Measurements from ENCODE around the gene BPIFB3. TPM values are rescaled to one million over a fixed set of nuclear protein-coding genes. Genes with fewer than 3 reads are reported as not detected.

Gene BPIFB3, protein sequence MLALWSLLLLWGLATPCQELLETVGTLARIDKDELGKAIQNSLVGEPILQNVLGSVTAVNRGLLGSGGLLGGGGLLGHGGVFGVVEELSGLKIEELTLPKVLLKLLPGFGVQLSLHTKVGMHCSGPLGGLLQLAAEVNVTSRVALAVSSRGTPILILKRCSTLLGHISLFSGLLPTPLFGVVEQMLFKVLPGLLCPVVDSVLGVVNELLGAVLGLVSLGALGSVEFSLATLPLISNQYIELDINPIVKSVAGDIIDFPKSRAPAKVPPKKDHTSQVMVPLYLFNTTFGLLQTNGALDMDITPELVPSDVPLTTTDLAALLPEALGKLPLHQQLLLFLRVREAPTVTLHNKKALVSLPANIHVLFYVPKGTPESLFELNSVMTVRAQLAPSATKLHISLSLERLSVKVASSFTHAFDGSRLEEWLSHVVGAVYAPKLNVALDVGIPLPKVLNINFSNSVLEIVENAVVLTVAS
- not detected in 2 replicates for total RNA-seq

DNA sequence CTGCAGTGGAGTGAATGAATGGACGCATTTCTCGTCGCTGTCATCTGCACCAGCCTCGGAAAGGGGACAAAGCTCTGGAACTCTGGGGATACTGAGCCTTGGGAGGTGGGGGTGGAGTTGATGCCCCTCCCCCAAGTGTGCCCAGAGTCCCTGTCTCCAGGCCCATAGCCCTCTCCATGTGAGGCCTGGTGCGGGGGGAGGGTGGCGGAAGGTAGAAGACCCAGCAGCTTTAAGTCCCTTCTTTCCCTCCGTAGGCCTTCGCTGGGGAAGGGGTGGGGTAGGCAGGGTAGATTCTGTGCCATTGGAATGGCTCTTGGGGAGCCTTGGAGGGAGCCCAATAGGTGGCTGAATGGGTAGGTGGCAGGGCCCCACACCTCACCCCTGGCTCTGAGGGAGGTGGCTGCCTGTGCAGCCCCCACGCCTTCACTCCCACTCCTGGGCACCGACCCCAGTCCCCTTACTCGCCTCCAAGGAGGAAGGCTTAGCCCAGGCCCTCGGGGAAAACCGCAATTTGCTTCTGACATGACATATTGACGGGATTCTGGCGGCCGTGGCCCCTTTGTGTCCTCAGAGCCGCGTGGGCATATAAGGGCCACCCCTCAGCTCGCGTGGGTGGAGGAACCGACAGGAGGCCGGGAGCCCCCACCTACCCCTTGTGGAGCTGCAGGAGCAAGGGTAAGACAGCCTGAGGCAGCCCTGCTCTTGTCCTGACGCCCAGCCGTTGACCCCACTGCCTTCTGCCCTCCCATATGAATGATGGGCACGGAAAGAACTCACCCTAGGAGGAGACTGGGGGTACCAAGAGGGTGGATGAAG is at the start of gene BPIFB3:
TSS of gene BPIFB3 (plus strand) at position 613 of the 816 bp plus-strand sequence. CDS start 1,533 bp downstream, outside the sequence.
- no peak for DNase-seq (ENCODE audit: low read depth)

DNA sequence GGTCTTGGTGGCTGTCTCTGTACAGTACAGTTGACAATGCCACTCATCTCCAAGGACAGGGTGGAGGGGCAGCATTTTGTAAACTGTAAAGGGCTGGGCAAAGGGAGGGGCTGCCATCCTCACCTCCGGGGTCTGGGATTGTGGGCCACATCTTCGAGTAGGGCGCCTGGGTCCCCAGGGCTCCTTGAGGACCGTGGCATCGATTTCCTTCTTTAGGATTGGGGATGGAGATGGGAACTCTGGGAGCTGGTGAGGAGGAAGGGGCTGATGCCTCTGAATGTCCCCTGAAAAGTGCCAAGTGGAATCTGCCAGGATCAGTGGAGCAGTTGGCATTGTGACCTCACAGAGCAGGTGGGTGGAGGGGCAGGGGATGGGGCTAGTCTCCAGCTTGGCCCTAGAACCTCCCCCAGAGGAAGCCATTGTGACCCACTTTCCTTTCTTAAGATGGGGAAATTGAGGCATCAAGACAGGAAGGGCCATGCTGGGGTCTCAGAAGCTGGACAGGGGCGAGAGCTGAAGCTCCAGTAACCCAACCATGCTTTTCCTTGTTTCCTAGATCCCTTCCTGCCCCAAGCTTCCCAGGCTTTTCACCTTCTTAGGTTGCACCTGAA is 49.5 kb upstream of the BPIFB3 start, which contains the start of gene SUN5:
TSS of gene SUN5 (minus strand) at position 293 of the 611 bp plus-strand sequence. CDS start at position 200, 93 bp downstream.
- no peak for DNase-seq (ENCODE audit: low read depth)

GRCh38 chr20:33005132-33005566 is 48.6 kb upstream of the BPIFB3 start:
- no peak for DNase-seq (ENCODE audit: low read depth)

GRCh38 chr20:33005908-33006775 is 47.6 kb upstream of the BPIFB3 start:
- DNase-seq (ENCODE audit: low read depth) = no peak

- no peak for DNase-seq (ENCODE audit: low read depth)
Measured at GRCh38 chr20:33006776-33007375, 46.8 kb upstream of the BPIFB3 start.

DNA sequence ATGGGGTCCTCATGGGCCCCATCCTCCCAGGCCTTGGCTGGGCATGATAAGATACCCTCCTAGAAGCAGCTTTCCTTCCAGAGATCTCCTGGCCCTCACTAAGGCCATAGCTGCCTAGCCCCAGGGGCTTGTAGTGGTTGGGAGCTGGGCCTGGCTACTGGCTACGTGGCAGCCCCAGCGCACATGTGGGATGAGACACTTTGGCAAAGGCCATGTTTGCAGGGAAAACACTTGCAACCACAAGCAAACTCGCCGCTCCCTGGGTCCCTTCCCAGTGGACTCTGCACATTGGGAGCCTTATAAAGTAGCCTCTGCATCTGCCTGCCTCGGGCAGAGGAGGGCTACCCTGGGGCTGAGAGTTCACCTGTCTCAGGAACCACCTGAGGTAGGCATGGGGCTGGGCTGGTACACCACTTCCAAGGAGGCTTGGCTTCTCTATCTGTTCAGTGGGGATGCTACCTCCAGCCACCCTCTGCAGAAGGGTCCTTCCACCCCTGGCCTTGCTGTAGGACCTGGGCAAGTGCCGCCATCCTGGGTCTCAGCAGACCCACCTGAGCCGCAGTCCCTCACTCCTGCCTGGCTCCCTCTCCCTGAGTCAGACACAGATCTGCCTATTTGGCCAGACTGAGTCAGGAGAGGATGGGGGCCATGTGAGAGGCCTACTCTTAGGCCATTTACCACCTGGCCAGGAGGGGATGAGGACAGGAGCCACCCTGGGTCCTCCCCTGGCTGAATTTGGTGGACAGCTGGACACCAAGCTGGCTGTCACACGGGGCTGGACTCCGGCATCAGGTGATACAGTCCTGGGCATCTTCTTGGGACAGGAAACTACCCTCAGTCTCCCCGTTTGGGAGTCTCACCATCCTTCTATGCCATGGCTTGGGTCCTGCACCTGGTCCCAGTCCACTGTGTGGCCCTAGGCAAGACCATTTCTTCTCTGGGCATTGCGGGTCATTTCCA is 46.0 kb upstream of the BPIFB3 start, which contains the start of gene BPIFB2:
TSS of gene BPIFB2 (plus strand) at position 329 of the 960 bp plus-strand sequence. CDS start 871 bp downstream, outside the sequence.
- DNase-seq (ENCODE audit: low read depth) = no peak

GRCh38 chr20:33008336-33009213 is 45.1 kb upstream of the BPIFB3 start:
- DNase-seq (ENCODE audit: low read depth) = no peak

GRCh38 chr20:33009214-33010132 is 44.2 kb upstream of the BPIFB3 start:
- DNase-seq (ENCODE audit: low read depth) = no peak

- DNase-seq (ENCODE audit: low read depth) = no peak
Measured at GRCh38 chr20:33010133-33010504, 43.6 kb upstream of the BPIFB3 start.

DNA sequence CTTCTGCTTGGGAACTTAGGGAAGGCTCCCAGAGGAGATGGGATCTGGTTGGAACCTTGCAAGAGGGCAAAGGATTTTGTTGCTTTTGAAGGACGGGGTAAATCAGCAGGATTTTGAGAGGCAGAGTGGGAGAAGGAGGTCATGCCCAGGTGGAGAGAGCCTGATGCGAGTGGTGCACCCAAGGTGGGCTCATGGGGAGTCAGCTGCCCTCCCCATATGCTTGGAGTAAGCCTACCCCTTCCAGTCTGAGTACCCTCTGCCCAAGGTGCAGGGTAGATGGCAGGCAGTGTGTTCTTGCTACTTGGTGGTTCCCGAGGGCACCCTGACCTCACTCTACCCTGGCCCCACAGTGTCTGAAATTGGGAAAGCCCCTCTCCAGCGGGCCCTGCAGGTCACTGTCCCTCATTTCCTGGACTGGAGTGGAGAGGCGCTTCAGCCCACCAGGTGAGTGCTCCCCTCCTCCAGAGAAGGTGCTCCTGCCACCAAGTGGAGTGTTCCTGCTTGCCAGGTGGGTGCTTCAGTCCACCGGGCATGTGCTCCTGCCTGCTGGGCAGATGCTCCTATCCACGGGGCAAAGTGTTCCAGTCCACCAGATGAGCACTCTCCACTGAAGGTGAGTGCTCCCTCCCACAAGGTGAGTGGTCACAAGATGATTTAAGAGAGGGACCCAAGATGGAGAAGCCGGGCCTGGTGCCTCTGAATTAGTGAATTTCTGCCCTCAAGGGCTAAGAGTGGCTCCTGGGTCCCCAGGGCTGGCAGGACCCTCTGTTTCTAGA is 42.8 kb upstream of the BPIFB3 start:
- DNase-seq (ENCODE audit: low read depth) = no peak

- DNase-seq (ENCODE audit: low read depth) = no peak
Measured at GRCh38 chr20:33012327-33013189, 41.1 kb upstream of the BPIFB3 start.

- DNase-seq (ENCODE audit: low read depth) = no peak
Measured at GRCh38 chr20:33013701-33014326, 39.9 kb upstream of the BPIFB3 start.

DNA sequence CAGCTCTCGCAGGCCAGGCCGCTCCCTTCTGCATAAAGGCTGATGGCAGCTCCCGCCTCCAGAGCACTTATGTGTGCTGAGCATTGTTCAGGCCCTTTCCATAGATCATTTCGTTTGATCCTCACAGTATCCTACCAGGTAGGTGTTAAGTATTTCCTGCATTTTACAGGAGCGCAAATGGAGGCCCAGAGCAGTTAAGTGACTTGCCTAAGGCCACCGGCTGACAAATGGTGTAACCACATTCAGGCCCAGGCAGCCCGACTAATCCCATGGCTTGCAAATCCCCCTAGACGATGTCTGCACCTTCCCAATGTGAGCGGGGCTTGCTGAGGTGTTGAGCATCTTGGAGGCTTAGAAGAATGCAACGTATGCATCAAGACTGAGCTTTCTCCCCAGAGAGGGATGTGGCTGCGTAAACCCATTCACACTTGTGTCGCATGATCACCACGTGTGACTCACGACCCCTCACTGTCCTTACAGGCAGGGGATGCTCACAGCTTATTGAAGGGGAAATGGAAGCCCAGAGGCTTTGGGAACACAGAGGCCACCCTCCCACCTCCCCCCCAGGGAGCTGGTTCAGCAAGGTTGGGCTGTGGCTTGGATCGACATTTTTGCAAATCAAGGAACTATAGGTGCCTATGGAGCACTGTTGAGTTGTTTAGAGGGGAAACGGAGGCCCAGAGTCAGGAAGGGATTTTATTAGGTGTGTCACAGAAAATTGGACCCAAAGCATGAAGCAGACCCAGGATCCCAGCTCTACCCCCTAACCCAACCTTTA is 39.2 kb upstream of the BPIFB3 start:
- no peak for DNase-seq (ENCODE audit: low read depth)

DNA sequence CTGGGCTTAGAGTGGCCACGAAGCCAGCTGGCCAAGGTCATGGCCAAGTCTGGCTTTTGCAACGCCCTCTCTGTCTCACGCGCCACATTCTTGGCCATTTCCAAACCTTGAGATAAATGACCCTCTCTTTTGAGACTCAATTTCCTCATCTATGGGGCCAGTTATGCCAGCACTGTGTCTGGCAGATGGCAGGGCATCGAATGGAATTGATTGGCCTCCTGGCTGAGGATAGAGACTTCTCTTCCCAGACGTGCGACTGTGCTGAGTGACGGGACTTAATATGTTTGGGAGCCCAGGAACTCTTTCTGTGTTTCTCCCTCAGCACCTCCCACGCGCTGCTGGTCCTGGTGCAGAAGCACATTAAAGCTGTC is 38.6 kb upstream of the BPIFB3 start:
- DNase-seq (ENCODE audit: low read depth) = no peak

All from renal cortical epithelial cell (primary cell).